HepG2 (cell line): Measurements from ENCODE around the gene NOL4L. TPM values are rescaled to one million over a fixed set of nuclear protein-coding genes. Genes with fewer than 3 reads are reported as not detected.
A peak's percentile ranks its signal among the peaks of the same experiment; 100 is the strongest.

Experiments
- CBX2 ChIP-seq, 2 experiments: fragments of 200-600 bp in 1 of 2; sonication (generic); formaldehyde crosslinking in 1 of 2; IDR thresholded peaks; 2 replicates each; pipeline versions ENCODE4 v1.7.0 to v1.8.1; 2018 to 2022; ENCODE audit warnings: low read depth in 2 of 2, low read length in 1 of 2, mild to moderate bottlenecking in 1 of 2, missing genetic modification reagents in 1 of 2
- CREB1 ChIP-seq, 2 experiments: fragments of 450-650 bp in 1 of 2; IDR thresholded peaks; 2 replicates each; pipeline ENCODE4 v1.6.1; 2016 to 2017; ENCODE audit warnings: control low read depth in 1 of 2, mild to moderate bottlenecking in 1 of 2, missing compliant biosample characterization in 1 of 2, missing genetic modification characterization in 1 of 2
- ELF1 ChIP-seq: sonication (generic); formaldehyde crosslinking; IDR thresholded peaks from 2 replicates; pipeline ENCODE4 v1.4.0; 2020; ENCODE audit warnings: missing genetic modification reagents
- HIVEP1 ChIP-seq: sonication (generic); formaldehyde crosslinking; IDR thresholded peaks from 2 replicates; pipeline ENCODE4 v1.4.0; 2020; ENCODE audit warnings: mild to moderate bottlenecking, missing genetic modification reagents
- POLR2A ChIP-seq, 2 experiments: IDR thresholded peaks; 2 replicates each; pipeline ENCODE4 v1.6.1; 2011; ENCODE audit warnings: low read depth in 2 of 2, low read length in 2 of 2, mild to moderate bottlenecking in 1 of 2, moderate library complexity in 1 of 2; ENCODE audit not compliant: insufficient read depth in 1 of 2
- ZEB1 ChIP-seq: IDR thresholded peaks from 2 replicates; pipeline ENCODE4 v1.6.1; 2012; ENCODE audit warnings: mild to moderate bottlenecking, low read depth, inconsistent platforms; ENCODE audit not compliant: insufficient replicate concordance
- ZNF136 ChIP-seq: sonication (generic); formaldehyde crosslinking; IDR thresholded peaks from 2 replicates; pipeline ENCODE4 v1.8.1; 2022; ENCODE audit warnings: low read depth, mild to moderate bottlenecking, moderate library complexity, missing genetic modification reagents
- ZNF510 ChIP-seq: sonication (generic); formaldehyde crosslinking; IDR thresholded peaks from 2 replicates; pipeline ENCODE4 v1.4.0; 2020; ENCODE audit warnings: low read depth, mild to moderate bottlenecking, missing genetic modification reagents
- ZNF567 ChIP-seq: sonication (generic); formaldehyde crosslinking; IDR thresholded peaks from 2 replicates; pipeline ENCODE4 v1.8.1; 2023; ENCODE audit warnings: mild to moderate bottlenecking, missing genetic modification reagents, borderline replicate concordance
- ZNF782 ChIP-seq: sonication (generic); formaldehyde crosslinking; IDR thresholded peaks from 2 replicates; pipeline ENCODE4 v1.4.0; 2020; ENCODE audit warnings: missing genetic modification reagents, mild to moderate bottlenecking, borderline replicate concordance
- ZNF883 ChIP-seq: sonication (generic); formaldehyde crosslinking; IDR thresholded peaks from 2 replicates; pipeline ENCODE4 v1.5.1; 2020; ENCODE audit warnings: mild to moderate bottlenecking, missing genetic modification reagents; ENCODE audit errors: not compliant biosample characterization
- polyA plus RNA-seq, 8 experiments: library from polyadenylated mRNA; depleted of rRNA in 3 of 8; stranded (reverse) in 7 of 8; unstranded in 1 of 8; fragments of >200 nt; fragmentation: Illumina TruSeq in 4 of 8; extraction: Trizol in 4 of 8; gene quantifications; 2 replicates each; pipeline versions ENCODE4 v1.2.1 to v1.2.3, GENCODE V29; 2011 to 2016; ENCODE audit warnings: low read depth in 4 of 8, missing spikeins in 1 of 8, mixed read lengths in 1 of 8; ENCODE audit not compliant: insufficient read depth in 1 of 8
- total RNA-seq, 5 experiments: library from RNA; depleted of rRNA; stranded (reverse); fragments of >200 nt; fragmentation: Illumina TruSeq; extraction: Trizol; gene quantifications; 2 replicates each; pipeline ENCODE4 v1.2.3, GENCODE V29; 2016; ENCODE audit warnings: low read depth in 1 of 5
- TF ChIP-seq, protein P1 (sequence below): sonication (generic); formaldehyde crosslinking; IDR thresholded peaks from 2 replicates; pipeline ENCODE4 v1.4.0; 2020; ENCODE audit warnings: missing genetic modification reagents
- TF ChIP-seq, protein P2 (sequence below), 2 experiments: sonication (generic) in 1 of 2; formaldehyde crosslinking in 1 of 2; IDR thresholded peaks; 2 replicates each; pipeline versions ENCODE4 v1.4.0 to v1.6.1; 2018 to 2020; ENCODE audit warnings: missing genetic modification reagents in 2 of 2, borderline replicate concordance in 1 of 2, low read depth in 1 of 2, mild to moderate bottlenecking in 1 of 2, missing biosample characterization in 1 of 2
- TF ChIP-seq, protein P3 (sequence below): sonication (generic); formaldehyde crosslinking; IDR thresholded peaks from 2 replicates; pipeline ENCODE4 v1.4.0; 2020; ENCODE audit warnings: missing genetic modification reagents, borderline replicate concordance
- TF ChIP-seq, protein P4 (sequence below): sonication (generic); formaldehyde crosslinking; IDR thresholded peaks from 2 replicates; pipeline ENCODE4 v1.4.0; 2020; ENCODE audit warnings: missing genetic modification reagents, mild to moderate bottlenecking, borderline replicate concordance

The NOL4L gene
- total and polyA plus RNA-seq, 2 of the 13 experiments (the other 11 are each of a cell fraction or from before 2014, with no cell fraction given) = 16.6 to 35.4 TPM

DNA sequence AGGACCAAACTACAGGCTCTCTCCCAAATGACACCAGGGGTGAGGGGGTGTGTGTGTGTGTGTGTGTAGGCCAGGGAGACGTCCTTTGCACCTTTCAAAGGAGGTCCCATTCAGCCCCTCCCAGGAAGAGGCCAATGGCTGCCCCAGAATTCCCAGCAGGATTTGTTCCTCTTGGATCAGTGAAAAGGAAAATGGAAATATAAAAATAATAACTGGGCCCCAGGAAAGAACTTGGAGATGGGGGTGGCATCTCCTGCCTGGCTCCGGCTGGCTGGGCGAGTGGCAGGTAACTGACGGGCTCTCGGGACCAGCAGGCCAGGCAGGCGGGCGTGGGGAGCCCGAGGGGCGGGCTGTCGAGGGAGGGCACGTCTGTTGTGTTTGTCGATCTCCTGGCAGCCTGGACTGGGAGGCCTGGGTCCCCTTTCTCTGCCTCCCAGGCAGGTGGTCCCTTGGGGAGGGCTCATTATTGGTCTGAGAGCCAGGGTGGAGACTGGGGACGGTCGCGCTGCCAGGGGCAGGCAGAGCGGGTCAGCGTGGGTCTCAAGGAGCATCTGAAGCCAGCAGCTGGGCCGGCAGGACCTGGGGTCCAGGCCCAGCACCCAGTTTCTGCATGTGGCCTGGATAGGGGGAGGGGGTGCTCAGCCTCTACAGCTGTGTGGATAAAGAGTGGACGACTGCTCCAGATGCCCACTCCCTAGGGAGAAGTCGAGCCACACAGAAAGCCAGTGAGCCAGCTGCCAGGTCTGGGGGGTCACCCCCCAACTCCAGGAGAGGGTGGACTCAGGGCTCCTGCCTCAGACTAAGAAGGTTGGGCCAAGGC lies 3.1 kb downstream of the NOL4L start (continued):
- TF ChIP-seq CBX2 (IDR thresholded peaks at IDR 0.05; ENCODE audit: low read depth, low read length) (no peak), CBX2 (CRISPR knock-in tag; IDR thresholded peaks at IDR 0.05; ENCODE audit: low read depth) (no peak), ZNF510 (CRISPR knock-in tag) (peak; percentile 86), ZNF567 (CRISPR knock-in tag) (no peak), CREB1 (IDR thresholded peaks at IDR 0.05) (no peak), CREB1 (CRISPR knock-in tag; IDR thresholded peaks at IDR 0.05) (no peak), POLR2A (IDR thresholded peaks at IDR 0.05; ENCODE audit: insufficient read depth in 1 of 2, low read depth in 2 of 2, low read length in 2 of 2) (peak in 1 of 2 experiments; percentile 38; a peak in 1 of 4 replicates), HIVEP1 (peak; percentile 26), ZNF883 (CRISPR knock-in tag) (peak; percentile 50), ZEB1 (peak; percentile 68), ELF1 (peak; percentile 12), ZNF136 (CRISPR knock-in tag) (peak; percentile 87; the same call in 1 of the 2 replicates), ZNF782 (CRISPR knock-in tag) (peak; percentile 87; the same call in 1 of the 2 replicates)
- TF ChIP-seq, protein P1, sequence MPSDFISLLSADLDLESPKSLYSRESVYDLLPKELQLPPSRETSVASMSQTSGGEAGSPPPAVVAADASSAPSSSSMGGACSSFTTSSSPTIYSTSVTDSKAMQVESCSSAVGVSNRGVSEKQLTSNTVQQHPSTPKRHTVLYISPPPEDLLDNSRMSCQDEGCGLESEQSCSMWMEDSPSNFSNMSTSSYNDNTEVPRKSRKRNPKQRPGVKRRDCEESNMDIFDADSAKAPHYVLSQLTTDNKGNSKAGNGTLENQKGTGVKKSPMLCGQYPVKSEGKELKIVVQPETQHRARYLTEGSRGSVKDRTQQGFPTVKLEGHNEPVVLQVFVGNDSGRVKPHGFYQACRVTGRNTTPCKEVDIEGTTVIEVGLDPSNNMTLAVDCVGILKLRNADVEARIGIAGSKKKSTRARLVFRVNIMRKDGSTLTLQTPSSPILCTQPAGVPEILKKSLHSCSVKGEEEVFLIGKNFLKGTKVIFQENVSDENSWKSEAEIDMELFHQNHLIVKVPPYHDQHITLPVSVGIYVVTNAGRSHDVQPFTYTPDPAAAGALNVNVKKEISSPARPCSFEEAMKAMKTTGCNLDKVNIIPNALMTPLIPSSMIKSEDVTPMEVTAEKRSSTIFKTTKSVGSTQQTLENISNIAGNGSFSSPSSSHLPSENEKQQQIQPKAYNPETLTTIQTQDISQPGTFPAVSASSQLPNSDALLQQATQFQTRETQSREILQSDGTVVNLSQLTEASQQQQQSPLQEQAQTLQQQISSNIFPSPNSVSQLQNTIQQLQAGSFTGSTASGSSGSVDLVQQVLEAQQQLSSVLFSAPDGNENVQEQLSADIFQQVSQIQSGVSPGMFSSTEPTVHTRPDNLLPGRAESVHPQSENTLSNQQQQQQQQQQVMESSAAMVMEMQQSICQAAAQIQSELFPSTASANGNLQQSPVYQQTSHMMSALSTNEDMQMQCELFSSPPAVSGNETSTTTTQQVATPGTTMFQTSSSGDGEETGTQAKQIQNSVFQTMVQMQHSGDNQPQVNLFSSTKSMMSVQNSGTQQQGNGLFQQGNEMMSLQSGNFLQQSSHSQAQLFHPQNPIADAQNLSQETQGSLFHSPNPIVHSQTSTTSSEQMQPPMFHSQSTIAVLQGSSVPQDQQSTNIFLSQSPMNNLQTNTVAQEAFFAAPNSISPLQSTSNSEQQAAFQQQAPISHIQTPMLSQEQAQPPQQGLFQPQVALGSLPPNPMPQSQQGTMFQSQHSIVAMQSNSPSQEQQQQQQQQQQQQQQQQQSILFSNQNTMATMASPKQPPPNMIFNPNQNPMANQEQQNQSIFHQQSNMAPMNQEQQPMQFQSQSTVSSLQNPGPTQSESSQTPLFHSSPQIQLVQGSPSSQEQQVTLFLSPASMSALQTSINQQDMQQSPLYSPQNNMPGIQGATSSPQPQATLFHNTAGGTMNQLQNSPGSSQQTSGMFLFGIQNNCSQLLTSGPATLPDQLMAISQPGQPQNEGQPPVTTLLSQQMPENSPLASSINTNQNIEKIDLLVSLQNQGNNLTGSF (CRISPR knock-in tag) = no peak; the same call in 1 of the 2 replicates
- TF ChIP-seq, protein P2, sequence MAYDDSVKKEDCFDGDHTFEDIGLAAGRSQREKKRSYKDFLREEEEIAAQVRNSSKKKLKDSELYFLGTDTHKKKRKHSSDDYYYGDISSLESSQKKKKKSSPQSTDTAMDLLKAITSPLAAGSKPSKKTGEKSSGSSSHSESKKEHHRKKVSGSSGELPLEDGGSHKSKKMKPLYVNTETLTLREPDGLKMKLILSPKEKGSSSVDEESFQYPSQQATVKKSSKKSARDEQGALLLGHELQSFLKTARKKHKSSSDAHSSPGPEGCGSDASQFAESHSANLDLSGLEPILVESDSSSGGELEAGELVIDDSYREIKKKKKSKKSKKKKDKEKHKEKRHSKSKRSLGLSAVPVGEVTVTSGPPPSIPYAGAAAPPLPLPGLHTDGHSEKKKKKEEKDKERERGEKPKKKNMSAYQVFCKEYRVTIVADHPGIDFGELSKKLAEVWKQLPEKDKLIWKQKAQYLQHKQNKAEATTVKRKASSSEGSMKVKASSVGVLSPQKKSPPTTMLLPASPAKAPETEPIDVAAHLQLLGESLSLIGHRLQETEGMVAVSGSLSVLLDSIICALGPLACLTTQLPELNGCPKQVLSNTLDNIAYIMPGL (CRISPR knock-in tag; IDR thresholded peaks at IDR 0.05; ENCODE audit: borderline replicate concordance in 1 of 2, low read depth in 1 of 2) = peak; percentile 14 to 58; a peak in 2 of 4 replicates
- TF ChIP-seq, protein P3, sequence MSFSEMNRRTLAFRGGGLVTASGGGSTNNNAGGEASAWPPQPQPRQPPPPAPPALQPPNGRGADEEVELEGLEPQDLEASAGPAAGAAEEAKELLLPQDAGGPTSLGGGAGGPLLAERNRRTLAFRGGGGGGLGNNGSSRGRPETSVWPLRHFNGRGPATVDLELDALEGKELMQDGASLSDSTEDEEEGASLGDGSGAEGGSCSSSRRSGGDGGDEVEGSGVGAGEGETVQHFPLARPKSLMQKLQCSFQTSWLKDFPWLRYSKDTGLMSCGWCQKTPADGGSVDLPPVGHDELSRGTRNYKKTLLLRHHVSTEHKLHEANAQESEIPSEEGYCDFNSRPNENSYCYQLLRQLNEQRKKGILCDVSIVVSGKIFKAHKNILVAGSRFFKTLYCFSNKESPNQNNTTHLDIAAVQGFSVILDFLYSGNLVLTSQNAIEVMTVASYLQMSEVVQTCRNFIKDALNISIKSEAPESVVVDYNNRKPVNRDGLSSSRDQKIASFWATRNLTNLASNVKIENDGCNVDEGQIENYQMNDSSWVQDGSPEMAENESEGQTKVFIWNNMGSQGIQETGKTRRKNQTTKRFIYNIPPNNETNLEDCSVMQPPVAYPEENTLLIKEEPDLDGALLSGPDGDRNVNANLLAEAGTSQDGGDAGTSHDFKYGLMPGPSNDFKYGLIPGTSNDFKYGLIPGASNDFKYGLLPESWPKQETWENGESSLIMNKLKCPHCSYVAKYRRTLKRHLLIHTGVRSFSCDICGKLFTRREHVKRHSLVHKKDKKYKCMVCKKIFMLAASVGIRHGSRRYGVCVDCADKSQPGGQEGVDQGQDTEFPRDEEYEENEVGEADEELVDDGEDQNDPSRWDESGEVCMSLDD (CRISPR knock-in tag) = peak; percentile 16; the same call in 1 of the 2 replicates
- TF ChIP-seq, protein P4, sequence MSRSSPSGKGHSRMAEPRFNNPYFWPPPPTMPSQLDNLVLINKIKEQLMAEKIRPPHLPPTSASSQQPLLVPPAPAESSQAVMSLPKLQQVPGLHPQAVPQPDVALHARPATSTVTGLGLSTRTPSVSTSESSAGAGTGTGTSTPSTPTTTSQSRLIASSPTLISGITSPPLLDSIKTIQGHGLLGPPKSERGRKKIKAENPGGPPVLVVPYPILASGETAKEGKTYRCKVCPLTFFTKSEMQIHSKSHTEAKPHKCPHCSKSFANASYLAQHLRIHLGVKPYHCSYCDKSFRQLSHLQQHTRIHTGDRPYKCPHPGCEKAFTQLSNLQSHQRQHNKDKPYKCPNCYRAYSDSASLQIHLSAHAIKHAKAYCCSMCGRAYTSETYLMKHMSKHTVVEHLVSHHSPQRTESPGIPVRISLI = 0 out of 2 replicates have a peak, but pooled peaks have one; percentile 18
